Lung (tissue), 13 donors: ENCODE data around the gene CAAP1. TPM values are rescaled to one million over a fixed set of nuclear protein-coding genes. Genes with fewer than 3 reads are reported as not detected.
A peak's percentile ranks its signal among the peaks of the same experiment; 100 is the strongest.

Experiments
- ATAC-seq: fragments of 200-7000 bp; cut with Tn5 transposase; one replicate; pipeline ENCODE4 v1.9.1; 2020; ENCODE audit warnings: moderate number of reproducible peaks; ENCODE audit not compliant: insufficient read depth, low FRiP score
- DNase-seq, 3 donors: peaks; one replicate each; pipeline ENCODE4 v3.0.0-alpha.2; 2013 to 2017
- H3K27ac ChIP-seq, 2 donors: one replicate each; pipeline ENCODE4 v1.5.1; 2013; ENCODE audit warnings: mild to moderate bottlenecking in 2 of 2, moderate library complexity in 2 of 2, control low read depth in 1 of 2, inconsistent platforms in 1 of 2, low read depth in 1 of 2, low read length in 1 of 2
- H3K27me3 ChIP-seq, 3 donors: one replicate each; pipeline ENCODE4 v1.5.1; 2013; ENCODE audit warnings: low read length in 2 of 3; ENCODE audit not compliant: control insufficient read depth in 3 of 3, insufficient read depth in 3 of 3
- H3K36me3 ChIP-seq, 4 donors: one replicate each; pipeline ENCODE4 v1.5.1; 2013; ENCODE audit warnings: low read length in 4 of 4, mild to moderate bottlenecking in 1 of 4, moderate library complexity in 1 of 4; ENCODE audit not compliant: control insufficient read depth in 4 of 4, insufficient read depth in 4 of 4
- H3K4me1 ChIP-seq, 5 donors: one replicate each; pipeline ENCODE4 v1.5.1; 2013; ENCODE audit warnings: low read length in 5 of 5, mild to moderate bottlenecking in 2 of 5, moderate library complexity in 1 of 5; ENCODE audit not compliant: control insufficient read depth in 5 of 5, insufficient read depth in 5 of 5
- H3K4me3 ChIP-seq: one replicate; pipeline ENCODE4 v1.5.1; 2013; ENCODE audit warnings: mild to moderate bottlenecking, control low read depth, moderate library complexity
- H3K9ac ChIP-seq, 2 donors: one replicate each; pipeline ENCODE4 v1.5.1; 2013; ENCODE audit warnings: low read length in 2 of 2, control low read depth in 1 of 2; ENCODE audit not compliant: insufficient read depth in 1 of 2
- H3K9me3 ChIP-seq, 4 donors: one replicate each; pipeline ENCODE4 v1.5.1; 2013; ENCODE audit warnings: low read length in 3 of 4, mild to moderate bottlenecking in 1 of 4, moderate library complexity in 1 of 4; ENCODE audit not compliant: control insufficient read depth in 4 of 4, insufficient read depth in 3 of 4
- CTCF ChIP-seq: IDR thresholded peaks from 2 replicates; pipeline ENCODE4 v1.5.1; 2012; ENCODE audit warnings: mild to moderate bottlenecking; ENCODE audit errors: control extremely low read depth, extremely low read depth
- WGBS, 2 donors: extraction: QIAGEN DNeasy Blood & Tissue Kit; methylation state at CpG; one replicate each; pipeline ENCODE4 v1.1.7; 2013; 5-methylcytosine and 5-hydroxymethylcytosine counted together
- polyA plus RNA-seq, 2 donors: library from polyadenylated mRNA; stranded (reverse); fragments of 200-250 nt; gene quantifications; one replicate each; pipeline ENCODE4 v1.2.1, GENCODE V29; 2013
- small RNA-seq: library from RNA; depleted of rRNA; stranded (forward); fragments of <200 nt; gene quantifications from one replicate; pipeline ENCODE3, GENCODE V24; 2014; ENCODE audit warnings: low replicate concordance
- total RNA-seq, 2 donors: library from RNA; depleted of rRNA in 1 of 2; stranded (reverse); fragments of >200 nt in 1 of 2; gene quantifications; one replicate each; pipeline ENCODE4 v1.2.1, GENCODE V29; 2014 to 2021
- donor health status: control.
- donor health status: control.
- donor health status: Bipolar disorder and iron deficiency.
- donor health status: healthy.
- donor health status: DM: yes; HTN: yes; CAD: no.

The CAAP1 gene
- total and polyA plus RNA-seq, 4 donors, result 10.0 to 28.5 (median 11.5) TPM

GRCh38 chr9:26800322-26800721 is 92.3 kb downstream of the CAAP1 start:
- peak in 1 of 3 donors; percentile 12 for DNase-seq
- no peak for TF ChIP-seq CTCF
- no peak for ATAC-seq

GRCh38 chr9:26791274-26791673 is 101.3 kb downstream of the CAAP1 start:
- TF ChIP-seq CTCF, result no peak
- H3K27ac ChIP-seq, result no peak overlapping the region
- no peak overlapping the region for H3K4me3 ChIP-seq
- H3K9ac ChIP-seq, result no peak overlapping the region
- 95 to 96% methylated on average over 5 of the region's 5 CpGs for WGBS, 2 donors
- no peak for DNase-seq
- no peaks in the 10 kb centered on the region for H3K36me3 ChIP-seq
- ATAC-seq, result no peak
- no peaks in the 10 kb centered on the region for H3K27me3 ChIP-seq
- H3K9me3 ChIP-seq, result no peaks in the 10 kb centered on the region
- H3K4me1 ChIP-seq, result no peaks in the 10 kb centered on the region

More at GRCh38 chr9:26800322-26800721, 92.3 kb downstream of the CAAP1 start:
- no peaks in the 10 kb centered on the region for H3K9me3 ChIP-seq
- peaks cover 0 to 6% (median 0%) of the 10 kb centered on the region in 5 donors for H3K4me1 ChIP-seq
- H3K9ac ChIP-seq, result no peak overlapping the region
- H3K27me3 ChIP-seq, result no peaks in the 10 kb centered on the region
- H3K27ac ChIP-seq, result no peak overlapping the region
- H3K36me3 ChIP-seq, result no peaks in the 10 kb centered on the region
- H3K4me3 ChIP-seq, result no peak overlapping the region

Small RNAs within 50 kb of the gene (small RNA-seq; reads per million reads assigned to genes)
- gene RF00322 (not detected), gene RN7SL100P (not detected)

Other genes starting within 250 kb of the CAAP1 start
- gene PLAA, start 54.4 kb upstream of the CAAP1 start, total RNA-seq, result 10 to 100 TPM; 24.7 to 25.2 TPM
- gene PLAA, start 54.4 kb upstream of the CAAP1 start, polyA plus RNA-seq, result 10 to 100 TPM in 1 of 2 donors, 1 to 10 TPM in 1; 8.8 to 19.3 TPM
- gene IFT74, start 63.6 kb upstream of the CAAP1 start, total RNA-seq, result 10 to 100 TPM; 17.2 to 36.9 TPM
- gene IFT74, start 63.6 kb upstream of the CAAP1 start, polyA plus RNA-seq, result 1 to 10 TPM; 6.3 to 8.9 TPM
- under 1 TPM in 1 of 2 donors, not detected in 1; 0.28 TPM for gene LRRC19, start 112.9 kb upstream of the CAAP1 start, total RNA-seq
- under 1 TPM in 1 of 2 donors, not detected in 1; 0.02 TPM for gene LRRC19, start 112.9 kb upstream of the CAAP1 start, polyA plus RNA-seq
- gene TEK, start 216.4 kb upstream of the CAAP1 start, total RNA-seq, result 10 to 100 TPM; 29.3 to 76.1 TPM
- 10 to 100 TPM in 1 of 2 donors, 1 to 10 TPM in 1; 5.9 to 20.4 TPM for gene TEK, start 216.4 kb upstream of the CAAP1 start, polyA plus RNA-seq